Left ventricle myocardium inferior (tissue), 1 donor: ENCODE results near the gene RAB34. TPM values are rescaled to one million over a fixed set of nuclear protein-coding genes. Genes with fewer than 3 reads are reported as not detected.

Experiments used
- DNase-seq: peaks from one replicate; pipeline ENCODE4 v3.0.0-alpha.2; 2020
- H3K27ac ChIP-seq: fragments of 200-600 bp; replicated peaks from 2 replicates; pipeline ENCODE4 v1.8.0; 2021
- H3K27me3 ChIP-seq: fragments of 200-600 bp; 2 replicates; pipeline ENCODE4 v1.8.0; 2021; ENCODE audit warnings: low read depth
- H3K36me3 ChIP-seq: fragments of 200-600 bp; 2 replicates; pipeline ENCODE4 v1.8.0; 2021
- H3K4me1 ChIP-seq: fragments of 200-600 bp; 2 replicates; pipeline ENCODE4 v1.8.0; 2021
- H3K4me3 ChIP-seq: fragments of 200-600 bp; 2 replicates; pipeline ENCODE4 v1.8.0; 2021; ENCODE audit warnings: mild to moderate bottlenecking, moderate library complexity
- H3K9me3 ChIP-seq: fragments of 200-600 bp; replicated peaks from 2 replicates; pipeline ENCODE4 v1.8.0; 2021
- intact Hi-C: fragments of 100-400 bp; cut with micrococcal nuclease; formaldehyde crosslinking; loops from one replicate; pipeline ENCODE4 v1.11.0; 2022
- total RNA-seq: library from RNA; stranded (reverse); fragmentation: NEBNext Ultra II Directional; extraction: Animal tissue kit (Norgen Biotek cat#: 25700); gene quantifications from one replicate; pipeline ENCODE4 v1.2.1, GENCODE V29; 2021
- TF ChIP-seq, protein P1 (sequence below): fragments of 200-600 bp; IDR thresholded peaks from 2 replicates; pipeline ENCODE4 v1.8.0; 2021; ENCODE audit warnings: antibody characterized with exemption, mild to moderate bottlenecking, borderline replicate concordance
- donor health status: DM: no; HTN: yes; CAD: no; lungs with severe emphysema.

RAB34 gene
- total RNA-seq, 1 donor from 2014 or later, result 13.1 TPM

DNA sequence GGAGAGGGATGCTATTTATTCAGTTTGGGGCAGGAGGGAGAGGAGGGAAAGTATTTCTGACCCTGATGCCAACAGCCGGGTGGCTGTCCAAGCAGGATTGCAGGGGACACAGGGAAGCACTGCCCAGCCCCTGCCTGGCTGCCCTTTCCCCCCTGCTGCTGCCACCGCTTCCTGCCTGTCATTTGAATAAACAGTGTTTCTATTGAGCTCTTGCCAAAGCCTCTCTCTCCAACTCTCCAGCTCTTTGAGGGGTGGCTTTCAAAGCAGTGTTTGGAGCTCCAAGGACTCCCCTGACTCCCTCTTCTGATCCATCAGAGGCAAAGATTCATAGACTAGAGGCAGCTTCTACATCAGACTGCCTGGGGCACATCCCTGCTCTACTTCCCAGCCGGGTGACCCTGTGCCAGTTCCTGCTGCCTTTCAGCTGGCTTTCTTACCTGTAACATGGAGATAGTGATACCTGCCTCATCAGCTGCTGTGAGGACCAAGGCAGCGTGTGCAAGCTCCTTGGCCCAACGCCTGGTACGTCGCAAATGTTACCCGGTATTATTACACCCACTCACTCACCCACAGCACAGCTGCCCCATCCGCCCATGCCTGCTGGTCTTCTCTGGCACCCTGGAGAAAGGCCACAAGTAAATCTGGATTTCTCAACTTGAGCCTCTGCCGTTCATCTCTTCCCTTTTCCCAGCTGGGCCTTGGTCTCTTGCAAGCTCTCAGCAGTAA lies 15.5 kb downstream of the RAB34 start:
- DNase-seq, result no peak

GRCh38 chr17:28700830-28701492 lies 16.7 kb downstream of the RAB34 start:
- intact Hi-C loops, result no loop called here
- Histone ChIP-seq H3K4me3 (no peak overlapping the region), H3K9me3 (no peaks in the 10 kb centered on the region), H3K4me1 (no peaks in the 10 kb centered on the region), H3K27me3 (no peaks in the 10 kb centered on the region), H3K36me3 (peaks cover 76% of the 10 kb centered on the region), H3K27ac (no peak overlapping the region)
- DNase-seq, result no peak
- TF ChIP-seq, protein P1, sequence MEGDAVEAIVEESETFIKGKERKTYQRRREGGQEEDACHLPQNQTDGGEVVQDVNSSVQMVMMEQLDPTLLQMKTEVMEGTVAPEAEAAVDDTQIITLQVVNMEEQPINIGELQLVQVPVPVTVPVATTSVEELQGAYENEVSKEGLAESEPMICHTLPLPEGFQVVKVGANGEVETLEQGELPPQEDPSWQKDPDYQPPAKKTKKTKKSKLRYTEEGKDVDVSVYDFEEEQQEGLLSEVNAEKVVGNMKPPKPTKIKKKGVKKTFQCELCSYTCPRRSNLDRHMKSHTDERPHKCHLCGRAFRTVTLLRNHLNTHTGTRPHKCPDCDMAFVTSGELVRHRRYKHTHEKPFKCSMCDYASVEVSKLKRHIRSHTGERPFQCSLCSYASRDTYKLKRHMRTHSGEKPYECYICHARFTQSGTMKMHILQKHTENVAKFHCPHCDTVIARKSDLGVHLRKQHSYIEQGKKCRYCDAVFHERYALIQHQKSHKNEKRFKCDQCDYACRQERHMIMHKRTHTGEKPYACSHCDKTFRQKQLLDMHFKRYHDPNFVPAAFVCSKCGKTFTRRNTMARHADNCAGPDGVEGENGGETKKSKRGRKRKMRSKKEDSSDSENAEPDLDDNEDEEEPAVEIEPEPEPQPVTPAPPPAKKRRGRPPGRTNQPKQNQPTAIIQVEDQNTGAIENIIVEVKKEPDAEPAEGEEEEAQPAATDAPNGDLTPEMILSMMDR, result no peak

More for the DNA sequence above, 15.5 kb downstream of the RAB34 start:
- intact Hi-C loops, result no loop called here
- Histone ChIP-seq H3K27ac (no peak overlapping the region), H3K4me3 (no peak overlapping the region), H3K9me3 (no peaks in the 10 kb centered on the region), H3K4me1 (no peaks in the 10 kb centered on the region), H3K27me3 (no peaks in the 10 kb centered on the region), H3K36me3 (peaks cover 64% of the 10 kb centered on the region)
- TF ChIP-seq, protein P1, result no peak

DNA sequence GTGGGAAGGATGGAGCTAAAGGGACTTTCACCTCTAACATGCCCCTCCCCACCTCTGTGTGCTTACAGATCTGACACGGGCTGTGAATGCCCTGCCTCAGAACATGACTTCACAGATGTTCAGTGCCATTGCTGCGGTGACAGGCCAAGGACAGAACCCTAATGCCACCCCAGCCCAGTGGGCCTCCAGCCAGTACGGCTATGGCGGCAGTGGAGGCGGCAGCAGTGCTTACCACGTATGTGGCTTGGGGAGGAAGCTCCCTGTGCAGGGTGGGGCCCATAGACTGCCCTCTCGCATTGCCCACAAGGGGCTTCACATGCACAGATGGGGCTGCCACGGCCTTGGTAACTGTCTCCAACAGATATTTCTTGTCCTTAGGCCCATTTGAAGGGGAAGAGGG lies 17.4 kb downstream of the RAB34 start:
- Histone ChIP-seq H3K4me3 (no peak overlapping the region), H3K9me3 (no peaks in the 10 kb centered on the region), H3K4me1 (no peaks in the 10 kb centered on the region), H3K36me3 (peaks cover 83% of the 10 kb centered on the region), H3K27me3 (no peaks in the 10 kb centered on the region), H3K27ac (no peak overlapping the region)
- DNase-seq, result no peak
- intact Hi-C loops, result no loop called here
- TF ChIP-seq, protein P1, result no peak

- Histone ChIP-seq H3K27ac (no peak overlapping the region), H3K27me3 (no peaks in the 10 kb centered on the region), H3K36me3 (peaks cover 100% of the 10 kb centered on the region), H3K9me3 (no peaks in the 10 kb centered on the region), H3K4me3 (no peak overlapping the region), H3K4me1 (no peaks in the 10 kb centered on the region)
- TF ChIP-seq, protein P1, result no peak
- no peak for DNase-seq
- intact Hi-C loops, result no loop called here
Observed at GRCh38 chr17:28698253-28698941, 19.3 kb downstream of the RAB34 start.

DNA sequence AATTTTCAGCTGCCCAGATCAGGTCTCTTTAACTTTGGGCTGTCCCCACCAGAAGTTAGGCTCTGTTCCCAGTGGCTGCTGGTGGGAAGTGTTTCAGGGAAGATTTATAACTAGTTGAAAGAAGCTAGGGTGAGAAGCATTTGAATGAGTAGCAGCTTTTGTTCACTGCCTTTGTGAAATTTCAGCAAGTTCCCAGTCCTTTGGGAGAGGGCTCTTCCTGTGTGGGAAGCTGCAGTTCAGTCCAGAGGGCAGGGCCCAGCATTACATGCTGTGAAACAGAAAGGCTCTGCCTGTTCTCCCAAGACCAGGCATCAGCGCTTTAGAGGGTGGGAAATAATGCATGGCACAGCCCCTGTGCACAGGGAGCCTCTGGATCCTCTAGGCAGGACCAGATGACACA lies 23.8 kb downstream of the RAB34 start:
- DNase-seq, result no peak
- peaks cover 100% of the 10 kb centered on the region for H3K36me3 ChIP-seq
- intact Hi-C loops, result no loop called here
- no peak overlapping the region for H3K27ac ChIP-seq
- no peak overlapping the region for H3K4me3 ChIP-seq
- TF ChIP-seq, protein P1, result no peak
- no peaks in the 10 kb centered on the region for H3K9me3 ChIP-seq
- no peaks in the 10 kb centered on the region for H3K4me1 ChIP-seq
- H3K27me3 ChIP-seq, result no peaks in the 10 kb centered on the region
